T-cell (primary cell): ENCODE results near the gene SLC25A4. TPM values are rescaled to one million over a fixed set of nuclear protein-coding genes. Genes with fewer than 3 reads are reported as not detected.
A peak's percentile ranks its signal among the peaks of the same experiment; 100 is the strongest.

Experiments used
- ATAC-seq, 4 experiments: fragments of 200-7000 bp in 3 of 4; fragments of 150-1000 bp in 1 of 4; cut with Tn5 transposase; replicated peaks in 1 of 4; 1 replicate in 3 of 4; 2 replicates in 1 of 4; pipeline ENCODE4 v1.10.0; 2021; ENCODE audit warnings: moderate library complexity in 3 of 4, mild to moderate bottlenecking in 2 of 4, moderate number of reproducible peaks in 1 of 4
- CTCF ChIA-PET, 2 donors: fragments of 300-600 bp; sonication (Branson Sonifier 250); formaldehyde crosslinking; loops; one replicate each; lab custom pipeline; 2022; ENCODE audit warnings: antibody characterized with exemption in 2 of 2; lab: Charles Lee
- POLR2A ChIA-PET, 2 donors: fragments of 300-600 bp; sonication (Branson Sonifier 250); formaldehyde crosslinking; loops; one replicate each; lab custom pipeline; 2022; ENCODE audit warnings: antibody characterized with exemption in 2 of 2; lab: Charles Lee
- DNase-seq, 35 experiments: peaks; one replicate each; pipeline versions ENCODE4 v3.0.0 to v3.0.0-alpha.2; 2013 to 2023
- H3K27ac ChIP-seq: one replicate; pipeline ENCODE4 v1.5.1; 2013; ENCODE audit warnings: low read length
- H3K27me3 ChIP-seq, 2 experiments: replicated peaks in 1 of 2; 1 replicate in 1 of 2; 2 replicates in 1 of 2; pipeline versions ENCODE4 v1.6.1 to v1.7.0; 2013; ENCODE audit warnings: low read length in 1 of 2, mixed read lengths in 1 of 2; ENCODE audit not compliant: control insufficient read depth in 2 of 2, insufficient read depth in 2 of 2; ENCODE audit errors: extremely low read depth in 1 of 2
- H3K36me3 ChIP-seq, 2 donors: 1 replicate in 1 of 2; 2 replicates in 1 of 2; pipeline versions ENCODE4 v1.6.1 to v1.7.0; 2013; ENCODE audit warnings: low read length in 1 of 2; ENCODE audit not compliant: control insufficient read depth in 2 of 2, insufficient read depth in 1 of 2; ENCODE audit errors: extremely low read depth in 1 of 2
- H3K4me1 ChIP-seq, 2 experiments: 1 replicate in 1 of 2; 2 replicates in 1 of 2; pipeline versions ENCODE4 v1.6.1 to v1.7.0; 2013; ENCODE audit warnings: low read length in 2 of 2, mixed read lengths in 1 of 2; ENCODE audit not compliant: insufficient read depth in 2 of 2, control insufficient read depth in 1 of 2; ENCODE audit errors: extremely low read depth in 1 of 2
- H3K4me3 ChIP-seq, 2 donors: 1 replicate in 1 of 2; 2 replicates in 1 of 2; pipeline versions ENCODE4 v1.5.1 to v1.7.0; 2013; ENCODE audit warnings: mild to moderate bottlenecking in 2 of 2, low read length in 1 of 2, moderate library complexity in 1 of 2; ENCODE audit not compliant: control insufficient read depth in 1 of 2; ENCODE audit errors: extremely low read depth in 1 of 2
- H3K9me3 ChIP-seq: 2 replicates; pipeline ENCODE4 v1.7.0; 2013
- H3K27ac Mint-ChIP-seq, 2 donors: one replicate each; pipeline ENCODE4 v1.8.0; 2020 to 2021; ENCODE audit warnings: mild to moderate bottlenecking in 2 of 2, mixed read lengths in 2 of 2
- H3K27me3 Mint-ChIP-seq, 2 donors: one replicate each; pipeline ENCODE4 v1.8.0; 2021 to 2022; ENCODE audit warnings: mixed read lengths in 2 of 2
- H3K36me3 Mint-ChIP-seq: one replicate; pipeline ENCODE4 v1.8.0; 2021; ENCODE audit warnings: mixed read lengths
- H3K4me1 Mint-ChIP-seq, 3 donors: one replicate each; pipeline ENCODE4 v1.8.0; 2020 to 2022; ENCODE audit warnings: mixed read lengths in 3 of 3, mild to moderate bottlenecking in 1 of 3
- H3K4me3 Mint-ChIP-seq, 3 donors: one replicate each; pipeline ENCODE4 v1.8.0; 2020 to 2022; ENCODE audit warnings: mild to moderate bottlenecking in 3 of 3, mixed read lengths in 3 of 3, moderate library complexity in 3 of 3
- H3K9me3 Mint-ChIP-seq, 3 donors: one replicate each; pipeline ENCODE4 v1.8.0; 2020 to 2022; ENCODE audit warnings: mixed read lengths in 3 of 3
- WGBS: methylation state at CpG from one replicate; pipeline ENCODE4 v1.1.5; 2013; ENCODE audit warnings: missing lambda C conversion rate; ENCODE audit not compliant: insufficient coverage; 5-methylcytosine and 5-hydroxymethylcytosine counted together
- total RNA-seq, 35 experiments: library from RNA in 6 of 35; stranded (reverse) in 6 of 35; fragments of 120-200 nt in 1 of 35; gene quantifications; one replicate each; pipeline versions ENCODE4 v1.2.1 to v1.2.4 and lab custom pipeline; 2013 to 2026

SLC25A4 gene
- total RNA-seq, 5 donors from 2014 or later (not counting 1 experiment from before 2014, with no cell fraction given), result 4.5 to 7.2 (median 5.6) TPM

DNA sequence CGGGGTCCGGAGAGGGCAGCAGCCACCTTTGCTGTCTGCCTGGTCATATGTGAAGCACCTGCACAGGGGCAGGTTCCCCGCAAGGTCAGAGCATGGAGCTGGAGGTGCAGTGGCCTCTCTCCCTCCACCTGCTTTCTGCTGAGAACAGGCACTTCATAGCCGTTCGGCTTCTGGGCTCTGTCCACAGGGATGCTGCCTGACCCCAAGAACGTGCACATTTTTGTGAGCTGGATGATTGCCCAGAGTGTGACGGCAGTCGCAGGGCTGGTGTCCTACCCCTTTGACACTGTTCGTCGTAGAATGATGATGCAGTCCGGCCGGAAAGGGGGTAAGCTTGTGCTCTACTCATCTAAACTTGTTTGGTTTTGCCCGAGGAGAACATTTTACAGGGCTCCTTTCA, 2.5 kb downstream of the SLC25A4 start:
- Mint-ChIP-seq H3K4me3 (no peak overlapping the region), H3K27ac (no peak overlapping the region), H3K27me3 (peaks cover 3 to 4% of the 10 kb centered on the region in 2 donors), H3K4me1 (peaks cover 14 to 25% (median 22%) of the 10 kb centered on the region in 3 donors), H3K9me3 (no peaks in the 10 kb centered on the region), H3K36me3 (peaks cover 13% of the 10 kb centered on the region)
- Histone ChIP-seq H3K9me3 (no peaks in the 10 kb centered on the region), H3K4me3 (no peak overlapping the region), H3K27ac (no peak overlapping the region), H3K4me1 (peaks cover 3 to 15% of the 10 kb centered on the region in 2 experiments), H3K27me3 (peaks cover 6 to 12% of the 10 kb centered on the region in 2 experiments), H3K36me3 (no peaks in the 10 kb centered on the region)
- ChIA-PET POLR2A (no interaction called here), CTCF (no interaction called here)
- no peak for ATAC-seq
- WGBS, result 100% methylated on average over 9 of the region's 13 CpGs
- DNase-seq, result no peak

DNA sequence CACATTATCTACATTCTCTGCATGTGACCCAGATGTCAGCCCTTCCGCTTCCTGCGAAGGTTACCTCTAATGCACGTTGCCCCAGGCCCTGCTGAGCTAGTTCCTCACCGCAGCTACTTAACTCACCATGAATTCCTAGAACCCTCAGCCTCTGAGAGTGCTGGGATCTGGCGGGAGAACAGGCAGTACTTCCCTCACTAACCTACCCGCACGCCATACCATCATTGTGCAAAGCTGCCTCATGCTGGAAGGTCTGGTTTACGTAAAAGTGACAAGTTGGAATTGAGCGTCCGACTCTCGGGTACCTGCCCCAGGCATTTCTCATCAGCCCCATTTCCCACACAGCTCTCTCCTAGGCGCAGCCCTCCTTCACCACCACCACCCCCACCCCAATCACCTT, 6.3 kb downstream of the SLC25A4 start:
- Mint-ChIP-seq H3K27ac (no peak overlapping the region), H3K9me3 (no peaks in the 10 kb centered on the region), H3K4me3 (no peak overlapping the region), H3K4me1 (peaks cover 0 to 12% (median 9%) of the 10 kb centered on the region in 3 donors), H3K27me3 (no peaks in the 10 kb centered on the region), H3K36me3 (peaks cover 36% of the 10 kb centered on the region)
- 95% methylated on average over 11 of the region's 12 CpGs for WGBS
- H3K27ac ChIP-seq, result no peak overlapping the region
- peaks cover under 1 to 4% of the 10 kb centered on the region in 2 experiments for H3K27me3 ChIP-seq
- no peaks in the 10 kb centered on the region for H3K4me1 ChIP-seq
- ATAC-seq (no peak), DNase-seq (no peak)
- no peak overlapping the region for H3K4me3 ChIP-seq
- ChIA-PET POLR2A (no interaction called here), CTCF (no interaction called here)
- H3K9me3 ChIP-seq, result no peaks in the 10 kb centered on the region
- H3K36me3 ChIP-seq, result peaks cover 0 to 3% of the 10 kb centered on the region in 2 donors

DNA sequence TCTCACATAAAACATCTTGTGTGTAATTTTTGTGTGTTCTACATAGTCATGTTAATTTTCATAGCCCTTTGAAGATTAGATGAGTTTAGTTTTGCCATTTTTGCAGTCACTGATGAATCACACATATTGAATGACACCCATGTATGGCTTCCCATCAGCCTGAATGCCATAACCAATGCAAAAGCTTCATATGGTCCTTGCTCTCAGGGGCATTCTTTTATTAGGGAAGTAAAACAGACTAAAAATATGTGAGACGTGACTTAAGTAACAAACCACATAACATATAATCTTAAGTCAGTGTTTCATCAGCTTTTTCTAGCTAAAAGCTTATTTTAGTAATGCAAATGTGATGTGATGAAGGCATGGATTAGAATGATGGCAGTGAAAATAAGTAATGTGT, 8.2 kb downstream of the SLC25A4 start:
- Histone ChIP-seq H3K27ac (no peak overlapping the region), H3K4me1 (no peaks in the 10 kb centered on the region), H3K9me3 (no peaks in the 10 kb centered on the region), H3K36me3 (peaks cover 0 to 5% of the 10 kb centered on the region in 2 donors), H3K27me3 (no peaks in the 10 kb centered on the region), H3K4me3 (no peak overlapping the region)
- no peak overlapping the region for H3K4me3 Mint-ChIP-seq
- H3K27me3 Mint-ChIP-seq, result no peaks in the 10 kb centered on the region
- H3K36me3 Mint-ChIP-seq, result peaks cover 40% of the 10 kb centered on the region
- H3K27ac Mint-ChIP-seq, result no peak overlapping the region
- peaks cover 0 to 4% (median 3%) of the 10 kb centered on the region in 3 donors for H3K4me1 Mint-ChIP-seq
- DNase-seq (no peak), ATAC-seq (no peak)
- ChIA-PET POLR2A (no interaction called here), CTCF (interaction anchor here in 1 of 2 donors (0.8 kb wide), 1 partner anchor 17 kb away, joined by 3 read pairs; no protein-coding TSS in a partner anchor)
- no CpG with 5 or more reads among the region's 1 CpG for WGBS
- no peaks in the 10 kb centered on the region for H3K9me3 Mint-ChIP-seq

DNA sequence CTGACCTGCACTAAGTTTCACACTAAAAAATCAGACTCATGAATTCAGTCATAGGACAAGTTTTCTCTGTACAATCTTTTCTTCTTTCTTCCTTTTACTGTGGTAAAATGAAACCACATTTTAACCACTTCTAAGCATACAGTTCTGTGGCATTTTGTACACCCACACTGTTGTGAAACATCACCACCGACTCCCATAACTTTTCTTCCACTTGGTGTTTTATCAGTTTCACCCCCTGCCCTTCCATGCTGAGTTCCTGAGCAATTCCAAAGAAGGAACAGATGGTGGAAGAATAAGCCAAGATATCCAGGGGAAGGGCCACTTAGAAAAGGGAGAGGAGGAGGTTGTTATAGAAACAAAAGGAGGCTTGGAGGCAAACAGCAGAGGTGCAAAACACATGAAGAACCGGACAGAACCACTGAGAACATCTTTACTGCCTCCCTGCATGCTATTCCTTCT, 22.6 kb downstream of the SLC25A4 start:
- peaks cover 0 to 2% of the 10 kb centered on the region in 2 experiments for H3K27me3 ChIP-seq
- WGBS, result no CpG with 5 or more reads among the region's 2 CpGs
- no peaks in the 10 kb centered on the region for H3K9me3 ChIP-seq
- ChIA-PET POLR2A (no interaction called here), CTCF (interaction anchor here (1.0 to 1.5 kb wide), 4 partner anchors 18 to 31 kb away, joined by 3 read pairs; no protein-coding TSS in a partner anchor)
- peaks cover 11 to 50% of the 10 kb centered on the region in 2 donors for H3K36me3 ChIP-seq
- DNase-seq, result peak in 4 of 35 experiments; percentile 4 to 69 (median 12)
- Mint-ChIP-seq H3K4me3 (peak overlapping the region; percentile 4 to 62 (median 8)), H3K36me3 (peaks cover 50% of the 10 kb centered on the region), H3K27ac (no peak overlapping the region), H3K4me1 (peaks cover 21 to 25% (median 23%) of the 10 kb centered on the region in 3 donors), H3K27me3 (peaks cover 1 to 4% of the 10 kb centered on the region in 2 donors), H3K9me3 (no peaks in the 10 kb centered on the region)
- H3K4me1 ChIP-seq, result peaks cover 12 to 14% of the 10 kb centered on the region in 2 experiments
- H3K27ac ChIP-seq, result no peak overlapping the region
- peak; percentile 75 to 98 (median 88) for ATAC-seq
- H3K4me3 ChIP-seq, result no peak overlapping the region

DNA sequence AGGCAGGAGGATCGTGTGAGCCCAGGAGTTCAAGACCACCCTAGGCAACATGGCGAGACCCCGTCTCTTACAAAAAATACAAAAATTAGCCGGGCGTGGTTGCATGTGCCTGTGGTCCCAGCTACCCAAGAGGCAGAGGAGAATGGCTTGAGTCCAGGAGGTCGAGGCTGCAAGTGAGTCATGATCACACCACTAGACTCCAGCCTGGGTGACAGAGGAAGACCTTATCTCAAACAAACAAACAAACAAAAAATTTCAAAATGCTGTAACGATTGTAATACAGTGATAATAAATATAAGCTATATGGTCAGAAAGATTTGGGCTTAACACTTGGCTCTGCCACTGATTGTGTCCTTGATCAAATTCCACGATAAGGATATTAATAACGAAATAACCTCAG, 24.2 kb downstream of the SLC25A4 start:
- H3K9me3 Mint-ChIP-seq, result no peaks in the 10 kb centered on the region
- no peak overlapping the region for H3K27ac Mint-ChIP-seq
- 100% methylated on average over 3 of the region's 9 CpGs for WGBS
- CTCF ChIA-PET, result interaction anchor here in 1 of 2 donors (1.0 kb wide), 1 partner anchor 17 kb away, joined by 6 read pairs; no protein-coding TSS in a partner anchor
- Histone ChIP-seq H3K4me1 (peaks cover 12 to 14% of the 10 kb centered on the region in 2 experiments), H3K9me3 (no peaks in the 10 kb centered on the region), H3K4me3 (no peak overlapping the region), H3K27me3 (peaks cover 0 to 2% of the 10 kb centered on the region in 2 experiments), H3K36me3 (peaks cover 18 to 38% of the 10 kb centered on the region in 2 donors), H3K27ac (no peak overlapping the region)
- H3K4me3 Mint-ChIP-seq, result no peak overlapping the region
- H3K4me1 Mint-ChIP-seq, result peaks cover 21 to 28% (median 24%) of the 10 kb centered on the region in 3 donors
- peaks cover 1 to 4% of the 10 kb centered on the region in 2 donors for H3K27me3 Mint-ChIP-seq
- DNase-seq (no peak), ATAC-seq (no peak)
- H3K36me3 Mint-ChIP-seq, result peaks cover 47% of the 10 kb centered on the region
- POLR2A ChIA-PET, result interaction anchor here in 1 of 2 donors (0.6 to 1.2 kb wide), 2 partner anchors 108 to 693 kb away, joined by 3 read pairs; partner anchors contain the start of gene IRF2

DNA sequence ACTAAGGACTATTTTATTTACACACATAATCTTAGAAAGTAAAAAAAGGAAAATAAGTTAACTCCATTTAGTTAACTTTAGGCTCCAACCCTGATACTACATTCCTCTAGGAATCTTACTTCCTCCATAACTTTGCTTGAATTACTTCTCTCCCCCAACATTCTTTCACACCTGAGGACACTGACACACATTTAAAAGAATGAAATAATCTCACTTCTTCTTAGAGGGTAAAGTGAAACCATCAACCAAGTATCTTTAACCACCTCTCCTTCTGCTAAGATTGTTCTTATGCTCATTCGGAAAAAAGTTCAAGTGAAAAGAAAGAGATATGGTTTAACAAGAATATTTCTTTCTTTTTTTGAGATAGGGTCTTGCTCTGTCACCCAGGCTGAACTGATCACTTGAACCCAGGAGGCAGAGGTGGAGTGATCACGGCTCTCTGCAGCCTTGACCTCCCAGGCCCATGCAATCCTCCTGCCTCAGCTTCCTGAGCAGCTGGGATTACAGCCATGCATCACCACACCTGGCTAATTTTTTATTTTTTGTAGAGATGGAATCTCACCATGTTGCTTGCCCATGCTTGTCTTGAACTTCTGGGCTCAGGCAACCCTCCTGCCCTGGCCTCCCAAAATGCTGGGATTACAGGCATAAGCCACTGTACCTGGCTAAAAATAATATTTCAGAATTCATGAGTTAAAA, 28.5 kb downstream of the SLC25A4 start:
- peaks cover 0 to 2% of the 10 kb centered on the region in 2 experiments for H3K27me3 ChIP-seq
- Mint-ChIP-seq H3K9me3 (no peaks in the 10 kb centered on the region), H3K27me3 (peaks cover 0 to 4% of the 10 kb centered on the region in 2 donors), H3K36me3 (peaks cover 60% of the 10 kb centered on the region), H3K4me1 (peaks cover 7 to 15% (median 11%) of the 10 kb centered on the region in 3 donors), H3K27ac (no peak overlapping the region), H3K4me3 (no peak overlapping the region)
- no peaks in the 10 kb centered on the region for H3K9me3 ChIP-seq
- ATAC-seq (no peak), DNase-seq (no peak)
- WGBS, result 100% methylated on average over 1 of the region's 2 CpGs
- H3K4me3 ChIP-seq, result no peak overlapping the region
- POLR2A ChIA-PET, result interaction anchor here in 1 of 2 donors (0.7 kb wide), 2 partner anchors 209 to 664 kb away, joined by 9 to 10 read pairs; no protein-coding TSS in a partner anchor
- H3K4me1 ChIP-seq, result peaks cover under 1 to 4% of the 10 kb centered on the region in 2 experiments
- H3K36me3 ChIP-seq, result peaks cover 17 to 37% of the 10 kb centered on the region in 2 donors
- CTCF ChIA-PET, result interaction anchor here in 1 of 2 donors (0.5 to 0.8 kb wide), 2 partner anchors 12 to 427 kb away, joined by 3 to 6 read pairs; no protein-coding TSS in a partner anchor
- no peak overlapping the region for H3K27ac ChIP-seq
